Hepatocyte (in vitro differentiated cells): ENCODE data around the gene MAP3K5. TPM values are rescaled to one million over a fixed set of nuclear protein-coding genes. Genes with fewer than 3 reads are reported as not detected.

Experiments
- DNase-seq: peaks from one replicate; pipeline ENCODE4 v3.0.0-alpha.2; 2016; ENCODE audit warnings: low spot score
- H2AFZ ChIP-seq: fragments of 200-600 bp; sonication (generic); 2 replicates; pipeline ENCODE4 v1.6.0; 2016; ENCODE audit warnings: antibody characterized with exemption, mild to moderate bottlenecking
- H3K27ac ChIP-seq: fragments of 200-600 bp; sonication (generic); 2 replicates; pipeline ENCODE4 v1.5.1; 2016; ENCODE audit warnings: mild to moderate bottlenecking
- H3K27me3 ChIP-seq: fragments of 200-600 bp; sonication (generic); 2 replicates; pipeline ENCODE4 v1.6.1; 2016
- H3K36me3 ChIP-seq: fragments of 200-600 bp; sonication (generic); replicated peaks from 2 replicates; pipeline ENCODE4 v1.5.1; 2016; ENCODE audit warnings: low read depth; ENCODE audit not compliant: insufficient read depth
- H3K4me1 ChIP-seq: fragments of 200-600 bp; sonication (generic); 2 replicates; pipeline ENCODE4 v1.5.1; 2016; ENCODE audit warnings: mild to moderate bottlenecking, moderate library complexity; ENCODE audit not compliant: insufficient read depth
- H3K4me2 ChIP-seq: fragments of 200-600 bp; sonication (generic); 2 replicates; pipeline ENCODE4 v1.6.0; 2016
- H3K4me3 ChIP-seq: fragments of 200-600 bp; sonication (generic); 2 replicates; pipeline ENCODE4 v1.5.1; 2016; ENCODE audit warnings: mild to moderate bottlenecking
- H3K79me2 ChIP-seq: fragments of 200-600 bp; sonication (generic); 2 replicates; pipeline ENCODE4 v1.6.0; 2017; ENCODE audit warnings: mild to moderate bottlenecking
- H3K9me2 ChIP-seq: fragments of 200-600 bp; sonication (generic); replicated peaks from 2 replicates; pipeline ENCODE4 v1.6.0; 2017; ENCODE audit warnings: mild to moderate bottlenecking; ENCODE audit not compliant: insufficient read depth
- H3K9me3 ChIP-seq: fragments of 200-600 bp; sonication (generic); 2 replicates; pipeline ENCODE4 v1.5.1; 2016; ENCODE audit warnings: low read depth, mild to moderate bottlenecking
- H4K20me1 ChIP-seq: fragments of 200-600 bp; sonication (generic); 2 replicates; pipeline ENCODE4 v1.6.0; 2016; ENCODE audit warnings: mild to moderate bottlenecking; ENCODE audit not compliant: insufficient read depth, poor library complexity, severe bottlenecking
- EZH2 ChIP-seq: fragments of 200-600 bp; sonication (generic); IDR thresholded peaks from 2 replicates; pipeline ENCODE4 v1.6.1; 2016; ENCODE audit warnings: antibody characterized with exemption, mild to moderate bottlenecking, borderline replicate concordance
- EZH2phosphoT487 ChIP-seq: fragments of 200-600 bp; sonication (generic); IDR thresholded peaks from one replicate; pipeline ENCODE4 v1.6.1; 2018; ENCODE audit warnings: antibody characterized with exemption, mild to moderate bottlenecking, low read depth, moderate library complexity; ENCODE audit not compliant: unreplicated experiment, severe bottlenecking
- WGBS: methylation state at CpG from one replicate; pipeline ENCODE4 v1.1.6; 2016; ENCODE audit warnings: low lambda C conversion rate; ENCODE audit errors: missing lambda C conversion rate; 5-methylcytosine and 5-hydroxymethylcytosine counted together
- polyA plus RNA-seq: library from polyadenylated mRNA; unstranded; fragments of >200 nt; fragmentation: Nextera tagmentation; extraction: Ambion mirVana; gene quantifications from 2 replicates; pipeline ENCODE4 v1.2.1, GENCODE V29; 2016
- total RNA-seq: library from RNA; depleted of rRNA; stranded (reverse); fragments of >200 nt; gene quantifications from 2 replicates; pipeline ENCODE4 v1.2.3, GENCODE V29; 2014
- TF ChIP-seq, protein P1 (sequence below): fragments of 200-600 bp; sonication (generic); IDR thresholded peaks from 2 replicates; pipeline ENCODE4 v1.5.1; 2016; ENCODE audit warnings: antibody characterized with exemption, mild to moderate bottlenecking; ENCODE audit not compliant: poor library complexity

MAP3K5 gene
- total and polyA plus RNA-seq, 2 experiments from 2014 or later = 2.2 to 5.9 TPM

DNA sequence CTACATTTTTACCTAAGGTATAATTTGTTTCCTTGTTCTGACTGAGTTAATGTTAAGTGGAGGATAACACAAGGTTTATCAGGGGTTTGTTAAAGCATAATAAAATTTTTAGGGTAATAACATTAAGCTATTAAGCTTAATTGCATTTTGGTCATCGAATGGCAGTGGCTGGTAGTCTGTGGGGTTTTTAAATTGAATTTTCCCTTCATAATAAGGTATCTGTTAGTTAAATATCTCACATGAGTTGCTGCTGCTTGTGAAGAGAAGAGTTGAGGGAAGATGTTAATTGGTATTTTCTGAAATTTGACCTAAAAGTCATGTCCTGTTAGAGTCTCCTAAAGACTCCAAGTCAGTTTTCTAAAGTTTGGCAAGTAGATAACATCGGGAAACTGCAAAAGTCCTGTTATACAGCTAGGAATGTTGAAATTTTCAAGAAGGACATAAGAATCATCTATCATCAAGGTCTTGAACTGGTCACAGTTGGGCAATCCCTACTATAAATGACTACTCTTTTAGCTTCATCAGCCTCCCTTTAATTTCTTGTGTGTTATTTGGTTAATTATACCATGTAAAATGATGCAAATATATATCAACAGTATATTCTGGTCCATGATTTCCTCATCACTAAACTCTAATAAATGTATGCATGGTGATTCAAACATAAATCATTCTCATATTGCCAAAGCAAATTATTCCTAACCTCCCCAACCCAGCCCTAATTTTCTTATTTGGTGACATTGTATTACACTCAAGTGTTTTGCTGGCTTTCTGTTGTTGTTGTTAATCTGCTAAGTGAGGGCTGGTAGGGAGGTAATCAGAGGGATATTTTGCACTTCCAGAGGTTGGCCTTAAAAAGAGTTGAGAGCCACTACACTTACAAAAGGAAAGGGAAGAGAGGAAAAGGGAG, 64.0 kb downstream of the MAP3K5 start:
- Histone ChIP-seq H2AFZ (no peak overlapping the region), H4K20me1 (no peaks in the 10 kb centered on the region), H3K4me1 (no peaks in the 10 kb centered on the region), H3K27ac (no peak overlapping the region), H3K4me3 (no peak overlapping the region), H3K27me3 (no peaks in the 10 kb centered on the region), H3K4me2 (no peak overlapping the region), H3K9me2 (no peaks in the 10 kb centered on the region), H3K79me2 (no peaks in the 10 kb centered on the region), H3K36me3 (no peaks in the 10 kb centered on the region), H3K9me3 (no peaks in the 10 kb centered on the region)
- no peak for DNase-seq
- TF ChIP-seq EZH2 = no peak
- TF ChIP-seq, protein P1, sequence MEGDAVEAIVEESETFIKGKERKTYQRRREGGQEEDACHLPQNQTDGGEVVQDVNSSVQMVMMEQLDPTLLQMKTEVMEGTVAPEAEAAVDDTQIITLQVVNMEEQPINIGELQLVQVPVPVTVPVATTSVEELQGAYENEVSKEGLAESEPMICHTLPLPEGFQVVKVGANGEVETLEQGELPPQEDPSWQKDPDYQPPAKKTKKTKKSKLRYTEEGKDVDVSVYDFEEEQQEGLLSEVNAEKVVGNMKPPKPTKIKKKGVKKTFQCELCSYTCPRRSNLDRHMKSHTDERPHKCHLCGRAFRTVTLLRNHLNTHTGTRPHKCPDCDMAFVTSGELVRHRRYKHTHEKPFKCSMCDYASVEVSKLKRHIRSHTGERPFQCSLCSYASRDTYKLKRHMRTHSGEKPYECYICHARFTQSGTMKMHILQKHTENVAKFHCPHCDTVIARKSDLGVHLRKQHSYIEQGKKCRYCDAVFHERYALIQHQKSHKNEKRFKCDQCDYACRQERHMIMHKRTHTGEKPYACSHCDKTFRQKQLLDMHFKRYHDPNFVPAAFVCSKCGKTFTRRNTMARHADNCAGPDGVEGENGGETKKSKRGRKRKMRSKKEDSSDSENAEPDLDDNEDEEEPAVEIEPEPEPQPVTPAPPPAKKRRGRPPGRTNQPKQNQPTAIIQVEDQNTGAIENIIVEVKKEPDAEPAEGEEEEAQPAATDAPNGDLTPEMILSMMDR = no peak
- no peak for TF ChIP-seq EZH2phosphoT487
- 88% methylated on average over 2 of the region's 2 CpGs for WGBS

DNA sequence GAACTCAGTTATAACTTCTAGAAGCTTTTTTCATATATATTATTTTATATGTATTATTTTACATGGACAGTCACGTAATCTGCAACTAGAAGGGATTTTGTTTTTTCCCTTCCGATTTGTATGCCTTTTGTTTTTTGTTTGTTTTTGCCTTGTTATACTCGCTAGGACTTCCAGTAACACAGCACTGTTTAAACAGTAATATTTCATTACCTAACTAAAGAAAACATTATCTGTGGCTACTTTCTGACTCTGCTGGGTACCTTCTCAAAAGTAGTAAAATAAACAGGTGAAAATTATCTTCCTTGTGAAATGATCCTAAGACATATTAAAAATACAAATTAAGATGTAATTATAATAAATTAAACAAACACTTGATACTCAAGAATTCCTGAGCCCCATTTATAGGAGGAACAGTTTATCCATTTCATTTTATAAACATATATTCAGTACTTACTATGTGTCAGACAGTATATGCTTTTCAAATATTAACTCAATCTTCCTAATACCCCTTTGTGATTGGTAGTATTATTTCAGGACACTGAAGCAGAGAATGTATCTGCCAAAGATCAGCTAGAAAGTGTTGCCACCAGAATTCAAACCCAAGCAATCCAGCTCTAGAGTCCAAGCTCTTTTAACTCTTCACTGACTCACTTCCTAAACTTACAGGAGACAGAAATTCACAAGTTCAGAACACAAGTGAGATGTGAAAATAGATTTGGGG, 65.3 kb downstream of the MAP3K5 start:
- Histone ChIP-seq H3K27ac (no peak overlapping the region), H3K9me3 (no peaks in the 10 kb centered on the region), H3K4me2 (no peak overlapping the region), H4K20me1 (no peaks in the 10 kb centered on the region), H3K27me3 (no peaks in the 10 kb centered on the region), H3K4me3 (no peak overlapping the region), H3K9me2 (no peaks in the 10 kb centered on the region), H3K79me2 (no peaks in the 10 kb centered on the region), H2AFZ (no peak overlapping the region), H3K36me3 (no peaks in the 10 kb centered on the region), H3K4me1 (no peaks in the 10 kb centered on the region)
- no peak for DNase-seq
- 75% methylated on average over 3 of the region's 3 CpGs for WGBS
- TF ChIP-seq, protein P1 = no peak
- TF ChIP-seq EZH2phosphoT487 (no peak), EZH2 (no peak)

DNA sequence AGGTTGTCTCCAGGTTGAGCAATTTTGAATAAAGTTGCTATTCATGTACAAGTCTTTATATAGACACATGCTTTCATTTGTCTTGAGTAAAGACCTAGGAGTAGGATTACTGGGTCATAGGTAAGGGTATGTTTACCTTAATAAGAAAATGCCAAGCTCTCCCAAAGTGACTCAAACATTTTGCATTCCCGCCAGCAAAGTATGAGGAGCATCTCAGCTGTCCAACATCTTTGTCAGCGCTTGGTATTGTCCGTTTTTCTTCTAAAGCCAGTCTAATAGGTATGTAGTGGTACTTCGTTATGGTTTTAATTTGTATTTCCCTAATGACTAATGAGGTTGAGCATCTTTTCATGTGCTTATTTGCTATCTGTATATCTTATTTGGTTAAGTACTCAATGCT, 67.2 kb downstream of the MAP3K5 start:
- no peaks in the 10 kb centered on the region for H3K27me3 ChIP-seq
- no peaks in the 10 kb centered on the region for H3K36me3 ChIP-seq
- WGBS = 98% methylated on average over 4 of the region's 4 CpGs
- no peak overlapping the region for H3K27ac ChIP-seq
- H3K9me2 ChIP-seq = no peaks in the 10 kb centered on the region
- H3K4me1 ChIP-seq = no peaks in the 10 kb centered on the region
- TF ChIP-seq, protein P1 = no peak
- no peak for TF ChIP-seq EZH2phosphoT487
- TF ChIP-seq EZH2 = no peak
- H3K4me2 ChIP-seq = no peak overlapping the region
- no peaks in the 10 kb centered on the region for H3K79me2 ChIP-seq
- no peak for DNase-seq
- no peak overlapping the region for H2AFZ ChIP-seq
- H4K20me1 ChIP-seq = no peaks in the 10 kb centered on the region
- no peak overlapping the region for H3K4me3 ChIP-seq
- no peaks in the 10 kb centered on the region for H3K9me3 ChIP-seq
